KMS-11 (cell line): Measurements from ENCODE around the gene MYH14.

Experiments used
- H2AFZ ChIP-seq: fragments of 200-600 bp; sonication (generic); 2 replicates; pipeline ENCODE4 v1.6.1; 2016; ENCODE audit warnings: antibody characterized with exemption, mixed run types, low read depth
- H3K27ac ChIP-seq: fragments of 200-600 bp; sonication (generic); 2 replicates; pipeline ENCODE4 v1.6.1; 2016; ENCODE audit warnings: mild to moderate bottlenecking, mixed run types
- H3K27me3 ChIP-seq: fragments of 200-600 bp; sonication (generic); 2 replicates; pipeline ENCODE4 v1.6.1; 2017; ENCODE audit warnings: mild to moderate bottlenecking, low read depth, mixed run types, moderate library complexity; ENCODE audit not compliant: insufficient read depth
- H3K36me3 ChIP-seq: fragments of 200-600 bp; sonication (generic); 2 replicates; pipeline ENCODE4 v1.6.1; 2017; ENCODE audit warnings: mild to moderate bottlenecking, mixed run types; ENCODE audit not compliant: insufficient read depth
- H3K4me1 ChIP-seq: fragments of 200-600 bp; sonication (generic); 2 replicates; pipeline ENCODE4 v1.6.1; 2016; ENCODE audit warnings: mild to moderate bottlenecking, low read depth, mixed run types; ENCODE audit not compliant: poor library complexity, severe bottlenecking
- H3K4me2 ChIP-seq: fragments of 200-600 bp; sonication (generic); 2 replicates; pipeline ENCODE4 v1.7.0; 2016; ENCODE audit warnings: mild to moderate bottlenecking, mixed run types
- H3K4me3 ChIP-seq: fragments of 200-600 bp; sonication (generic); IDR thresholded peaks from 2 replicates; pipeline ENCODE4 v1.6.1; 2017; ENCODE audit warnings: low read depth, low read length, mixed read lengths; ENCODE audit not compliant: insufficient read depth
- H3K79me2 ChIP-seq: fragments of 200-600 bp; sonication (generic); 2 replicates; pipeline ENCODE4 v1.6.1; 2016; ENCODE audit warnings: low read depth, mixed run types; ENCODE audit not compliant: insufficient read depth
- H3K9ac ChIP-seq: fragments of 200-600 bp; sonication (generic); 2 replicates; pipeline ENCODE4 v1.6.1; 2016; ENCODE audit warnings: mild to moderate bottlenecking, mixed run types
- H4K20me1 ChIP-seq: fragments of 200-600 bp; sonication (generic); 2 replicates; pipeline ENCODE4 v1.6.1; 2016; ENCODE audit warnings: mild to moderate bottlenecking, mixed run types; ENCODE audit not compliant: insufficient read depth
- TF ChIP-seq, protein P1 (sequence below): fragments of 200-600 bp; sonication (generic); conservative IDR thresholded peaks from 2 replicates; pipeline ENCODE4 v1.6.1; 2017; ENCODE audit warnings: low read depth, mild to moderate bottlenecking, antibody characterized with exemption, low read length, moderate library complexity, mixed read lengths

Gene MYH14

DNA sequence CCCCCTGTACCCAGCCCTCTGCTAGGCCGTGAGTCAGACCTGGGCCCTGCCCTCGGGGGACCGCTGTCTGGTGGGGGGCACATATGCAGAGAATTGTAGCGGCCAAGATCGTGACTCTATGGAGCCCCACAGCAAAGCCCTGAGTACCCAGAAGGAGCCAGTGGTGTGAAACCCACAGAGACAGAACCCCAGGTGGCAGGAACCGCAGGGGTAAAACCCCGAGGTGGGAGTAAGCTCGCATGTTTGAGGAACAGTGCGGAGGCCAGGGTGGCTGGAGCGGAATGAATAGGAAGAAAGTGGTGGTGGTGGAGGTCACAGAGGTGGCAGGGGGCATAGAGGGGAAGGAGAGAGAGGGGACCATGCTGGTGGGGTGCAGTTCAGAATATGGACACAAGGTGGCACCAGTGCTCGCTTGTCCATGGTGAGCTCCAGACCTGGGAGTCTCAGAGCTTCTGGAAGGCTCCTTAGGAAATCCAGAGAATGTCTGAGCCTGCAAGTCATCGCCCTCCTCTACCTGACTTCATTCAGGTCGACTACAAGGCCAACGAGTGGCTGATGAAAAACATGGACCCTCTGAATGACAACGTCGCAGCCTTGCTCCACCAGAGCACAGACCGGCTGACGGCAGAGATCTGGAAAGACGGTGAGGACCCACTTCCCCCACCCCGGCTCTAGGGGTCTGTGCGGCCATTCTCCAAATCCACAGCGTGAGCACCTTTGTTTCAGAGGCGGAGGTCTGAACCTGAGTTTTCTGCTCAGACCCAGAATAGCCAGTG is 48.9 kb downstream of the MYH14 start:
- no peaks in the 10 kb centered on the region for H3K4me1 ChIP-seq
- no peaks in the 10 kb centered on the region for H4K20me1 ChIP-seq
- no peak overlapping the region for H3K9ac ChIP-seq
- TF ChIP-seq, protein P1, sequence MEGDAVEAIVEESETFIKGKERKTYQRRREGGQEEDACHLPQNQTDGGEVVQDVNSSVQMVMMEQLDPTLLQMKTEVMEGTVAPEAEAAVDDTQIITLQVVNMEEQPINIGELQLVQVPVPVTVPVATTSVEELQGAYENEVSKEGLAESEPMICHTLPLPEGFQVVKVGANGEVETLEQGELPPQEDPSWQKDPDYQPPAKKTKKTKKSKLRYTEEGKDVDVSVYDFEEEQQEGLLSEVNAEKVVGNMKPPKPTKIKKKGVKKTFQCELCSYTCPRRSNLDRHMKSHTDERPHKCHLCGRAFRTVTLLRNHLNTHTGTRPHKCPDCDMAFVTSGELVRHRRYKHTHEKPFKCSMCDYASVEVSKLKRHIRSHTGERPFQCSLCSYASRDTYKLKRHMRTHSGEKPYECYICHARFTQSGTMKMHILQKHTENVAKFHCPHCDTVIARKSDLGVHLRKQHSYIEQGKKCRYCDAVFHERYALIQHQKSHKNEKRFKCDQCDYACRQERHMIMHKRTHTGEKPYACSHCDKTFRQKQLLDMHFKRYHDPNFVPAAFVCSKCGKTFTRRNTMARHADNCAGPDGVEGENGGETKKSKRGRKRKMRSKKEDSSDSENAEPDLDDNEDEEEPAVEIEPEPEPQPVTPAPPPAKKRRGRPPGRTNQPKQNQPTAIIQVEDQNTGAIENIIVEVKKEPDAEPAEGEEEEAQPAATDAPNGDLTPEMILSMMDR, result peak; percentile 71
- H3K4me3 ChIP-seq, result no peak overlapping the region
- no peak overlapping the region for H3K4me2 ChIP-seq
- H3K36me3 ChIP-seq, result no peaks in the 10 kb centered on the region
- H3K27me3 ChIP-seq, result peaks cover 1% of the 10 kb centered on the region; the same call in 1 of the 2 replicates
- H3K79me2 ChIP-seq, result no peaks in the 10 kb centered on the region
- no peak overlapping the region for H2AFZ ChIP-seq
- H3K27ac ChIP-seq, result no peak overlapping the region

DNA sequence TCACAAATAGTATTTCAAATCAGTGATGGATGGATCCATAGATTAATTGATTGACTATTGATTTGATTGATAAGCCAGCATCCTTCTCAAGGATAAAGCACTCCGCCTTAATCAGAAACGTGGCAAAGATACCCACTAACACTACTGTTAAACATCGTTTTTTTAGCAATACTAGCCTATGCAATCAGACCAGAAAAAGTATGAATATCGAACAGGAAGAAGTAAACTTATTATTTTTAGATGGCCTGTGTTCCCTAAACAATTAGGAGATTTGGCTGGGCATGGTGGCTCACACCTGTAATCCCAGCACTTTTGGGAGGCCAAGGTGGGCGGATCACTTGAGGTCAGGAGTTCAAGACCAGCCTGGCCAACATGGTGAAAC is 49.5 kb downstream of the MYH14 start:
- Histone ChIP-seq H3K4me3 (no peak overlapping the region), H3K9ac (no peak overlapping the region), H3K27ac (no peak overlapping the region), H2AFZ (no peak overlapping the region), H3K4me2 (no peak overlapping the region), H3K27me3 (no peaks in the 10 kb centered on the region; the same call in 1 of the 2 replicates), H3K79me2 (no peaks in the 10 kb centered on the region), H4K20me1 (no peaks in the 10 kb centered on the region), H3K4me1 (no peaks in the 10 kb centered on the region), H3K36me3 (no peaks in the 10 kb centered on the region)
- TF ChIP-seq, protein P1, result no peak

DNA sequence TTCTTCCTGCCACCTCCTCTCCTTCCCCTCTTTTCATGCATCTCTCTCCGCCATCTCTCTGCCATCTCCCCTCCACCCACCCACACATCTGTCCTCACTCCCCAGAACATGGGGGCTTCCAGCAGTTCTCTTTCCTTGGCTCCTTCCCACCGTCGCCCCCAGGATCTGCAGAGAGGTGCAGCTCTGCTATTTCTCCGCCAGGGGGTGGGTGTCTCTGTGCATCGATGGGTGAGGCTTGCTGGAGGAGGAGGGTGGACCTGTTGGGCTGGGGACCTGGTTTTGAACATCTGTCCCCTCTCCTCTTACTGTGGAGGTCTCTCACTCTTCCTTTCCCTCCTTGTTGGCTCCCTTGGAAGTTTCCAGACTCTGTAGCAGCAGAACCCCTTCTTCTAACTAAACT is 51.7 kb downstream of the MYH14 start:
- no peaks in the 10 kb centered on the region for H3K79me2 ChIP-seq
- no peak overlapping the region for H3K9ac ChIP-seq
- no peaks in the 10 kb centered on the region for H3K27me3 ChIP-seq
- no peak overlapping the region for H3K4me2 ChIP-seq
- H4K20me1 ChIP-seq, result no peaks in the 10 kb centered on the region
- no peaks in the 10 kb centered on the region for H3K36me3 ChIP-seq
- H3K4me3 ChIP-seq, result no peak overlapping the region
- TF ChIP-seq, protein P1, result peak; percentile 35
- no peak overlapping the region for H3K27ac ChIP-seq
- H3K4me1 ChIP-seq, result no peaks in the 10 kb centered on the region
- no peak overlapping the region for H2AFZ ChIP-seq

DNA sequence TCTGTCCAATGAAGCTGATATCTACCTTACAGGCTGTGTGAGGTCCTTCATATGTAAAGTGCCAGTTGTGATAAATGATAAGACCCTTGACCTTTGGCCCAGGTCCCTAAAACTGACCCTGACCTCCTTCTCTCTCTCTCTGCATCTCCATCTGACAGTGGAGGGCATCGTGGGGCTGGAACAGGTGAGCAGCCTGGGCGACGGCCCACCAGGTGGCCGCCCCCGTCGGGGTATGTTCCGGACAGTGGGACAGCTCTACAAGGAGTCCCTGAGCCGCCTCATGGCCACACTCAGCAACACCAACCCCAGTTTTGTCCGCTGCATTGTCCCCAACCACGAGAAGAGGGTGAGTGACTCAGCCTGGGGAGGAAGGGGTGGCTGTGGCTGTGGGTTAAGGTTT is 53.7 kb downstream of the MYH14 start:
- no peak overlapping the region for H3K4me2 ChIP-seq
- H3K27ac ChIP-seq, result no peak overlapping the region
- H3K4me3 ChIP-seq, result no peak overlapping the region
- H3K27me3 ChIP-seq, result no peaks in the 10 kb centered on the region
- H3K36me3 ChIP-seq, result no peaks in the 10 kb centered on the region
- no peaks in the 10 kb centered on the region for H4K20me1 ChIP-seq
- H2AFZ ChIP-seq, result no peak overlapping the region
- H3K4me1 ChIP-seq, result no peaks in the 10 kb centered on the region
- TF ChIP-seq, protein P1, result no peak
- H3K9ac ChIP-seq, result no peak overlapping the region
- no peaks in the 10 kb centered on the region for H3K79me2 ChIP-seq
